Endothelial cell of umbilical vein (primary cell): ENCODE measurements around the gene ISLR. TPM values are rescaled to one million over a fixed set of nuclear protein-coding genes. Genes with fewer than 3 reads are reported as not detected.

Experiments used
- BruUV-seq: library from RNA; stranded (reverse); fragments of 400-500 nt; replicated peaks from 2 replicates; lab custom pipeline; 2021; lab: Mats Ljungman, UMichigan
- CTCF ChIA-PET: fragments of 300-600, 350-600 bp; sonication (Branson Sonifier 250); formaldehyde crosslinking; loops from one replicate; lab custom pipeline; 2021; ENCODE audit warnings: antibody characterized with exemption, inconsistent platforms; lab: Charles Lee
- POLR2A ChIA-PET: fragments of 300-600, 350-600 bp; sonication (Branson Sonifier 250); formaldehyde crosslinking; loops from one replicate; lab custom pipeline; 2021; ENCODE audit warnings: antibody characterized with exemption, inconsistent platforms; lab: Charles Lee
- DNase-seq: peaks from one replicate; pipeline ENCODE4 v3.0.0-alpha.2; 2011; ENCODE audit warnings: low read depth, low spot score
- FAIRE-seq: peaks from 2 replicates; lab custom pipeline; 2011; peaks lifted over from hg19 to GRCh38; lab: Jason Lieb, UNC
- H2AFZ ChIP-seq: 2 replicates; pipeline ENCODE4 v1.6.0; 2012; ENCODE audit warnings: low read depth, low read length, control low read depth, inconsistent platforms
- H3K27ac ChIP-seq: 2 replicates; pipeline ENCODE4 v1.5.1; 2011; ENCODE audit warnings: low read depth, mild to moderate bottlenecking, control low read depth, low read length, moderate library complexity; ENCODE audit not compliant: insufficient read depth
- H3K27me3 ChIP-seq, 2 experiments: 2 replicates each; pipeline versions ENCODE4 v1.6.0 to v1.6.1; 2011; ENCODE audit warnings: low read length in 2 of 2, mixed read lengths in 1 of 2; ENCODE audit not compliant: control insufficient read depth in 2 of 2, insufficient read depth in 2 of 2
- H3K36me3 ChIP-seq, 2 experiments: 2 replicates in 1 of 2; 3 replicates in 1 of 2; pipeline ENCODE4 v1.5.1; 2011; ENCODE audit warnings: low read length in 2 of 2, mild to moderate bottlenecking in 1 of 2, moderate library complexity in 1 of 2; ENCODE audit not compliant: control insufficient read depth in 2 of 2, insufficient read depth in 2 of 2; ENCODE audit errors: extremely low read depth in 1 of 2
- H3K4me1 ChIP-seq: 3 replicates; pipeline ENCODE4 v1.5.1; 2011; ENCODE audit warnings: mild to moderate bottlenecking, low read length; ENCODE audit not compliant: control insufficient read depth, insufficient read depth; ENCODE audit errors: extremely low read depth
- H3K4me2 ChIP-seq: 2 replicates; pipeline ENCODE4 v1.6.1; 2011; ENCODE audit warnings: low read length, control low read depth, mixed read lengths; ENCODE audit not compliant: insufficient read depth
- H3K4me3 ChIP-seq, 3 experiments: fragments of 200-600 bp in 1 of 3; sonication (generic), shearing (Covaris generic) in 1 of 3; replicated peaks in 1 of 3; 2 replicates each; pipeline ENCODE4 v1.5.1; 2011 to 2016; ENCODE audit warnings: control low read depth in 3 of 3, low read length in 3 of 3, mild to moderate bottlenecking in 2 of 3, inconsistent platforms in 1 of 3, low read depth in 1 of 3, moderate library complexity in 1 of 3; ENCODE audit not compliant: insufficient read depth in 1 of 3
- H3K79me2 ChIP-seq: 2 replicates; pipeline ENCODE4 v1.6.0; 2012; ENCODE audit warnings: low read length, inconsistent platforms; ENCODE audit not compliant: control insufficient read depth, insufficient read depth
- H3K9ac ChIP-seq: replicated peaks from 2 replicates; pipeline ENCODE3; 2011; ENCODE audit warnings: low read length, control low read depth; ENCODE audit not compliant: insufficient read depth; ENCODE audit errors: extremely low read depth
- H3K9me1 ChIP-seq: replicated peaks from 3 replicates; pipeline ENCODE4 v1.6.0; 2011; ENCODE audit warnings: mild to moderate bottlenecking, low read length; ENCODE audit not compliant: control insufficient read depth, insufficient read depth; ENCODE audit errors: extremely low read depth
- H3K9me3 ChIP-seq: replicated peaks from 2 replicates; pipeline ENCODE4 v1.5.1; 2012; ENCODE audit warnings: low read length, inconsistent platforms; ENCODE audit not compliant: control insufficient read depth, insufficient read depth
- H4K20me1 ChIP-seq: replicated peaks from 2 replicates; pipeline ENCODE3; 2011; ENCODE audit warnings: mild to moderate bottlenecking, low read length; ENCODE audit not compliant: control insufficient read depth, insufficient read depth; ENCODE audit errors: extremely low read depth
- CTCF ChIP-seq, 2 donors: IDR thresholded peaks; 1 replicate in 1 of 2; 2 replicates in 1 of 2; pipeline ENCODE4 v1.5.1; 2011; ENCODE audit warnings: low read length in 2 of 2, mild to moderate bottlenecking in 2 of 2, moderate library complexity in 2 of 2, control low read depth in 1 of 2, inconsistent platforms in 1 of 2, low read depth in 1 of 2; ENCODE audit not compliant: insufficient read depth in 1 of 2; ENCODE audit errors: extremely low read depth in 1 of 2
- EZH2 ChIP-seq: IDR thresholded peaks from 2 replicates; pipeline ENCODE4 v1.6.1; 2012; ENCODE audit warnings: borderline replicate concordance, low read depth, mild to moderate bottlenecking, moderate library complexity, low read length, inconsistent platforms; ENCODE audit not compliant: severe bottlenecking
- FOS ChIP-seq: IDR thresholded peaks from 2 replicates; pipeline ENCODE4 v1.6.1; 2011; ENCODE audit warnings: mild to moderate bottlenecking, low read length, moderate library complexity, borderline replicate concordance; ENCODE audit not compliant: insufficient read depth
- GATA2 ChIP-seq: IDR thresholded peaks from 2 replicates; pipeline ENCODE4 v1.7.0; 2011; ENCODE audit warnings: low read depth, mild to moderate bottlenecking, moderate library complexity, mixed read lengths, low read length; ENCODE audit not compliant: insufficient read length, insufficient read depth
- JUN ChIP-seq: IDR thresholded peaks from 2 replicates; pipeline ENCODE4 v1.6.1; 2011; ENCODE audit warnings: borderline replicate concordance, low read depth; ENCODE audit not compliant: insufficient read length, insufficient read depth
- MYC ChIP-seq: IDR thresholded peaks from one replicate; pipeline ENCODE4 v1.6.1; 2011; ENCODE audit warnings: mild to moderate bottlenecking, low read depth, low read length
- POLR2A ChIP-seq: IDR thresholded peaks from 2 replicates; pipeline ENCODE4 v1.6.1; 2012; ENCODE audit warnings: low read depth, mild to moderate bottlenecking, control low read depth, low read length
- POLR2AphosphoS5 ChIP-seq: IDR thresholded peaks from 2 replicates; pipeline ENCODE4 v1.6.1; 2012; ENCODE audit warnings: low read depth, mild to moderate bottlenecking, control low read depth, low read length, moderate library complexity; ENCODE audit not compliant: insufficient read depth
- dilution Hi-C: fragments of 300-500 bp; cut with MboI; formaldehyde crosslinking; loops from one replicate; pipeline ENCODE4 v1.15.0; 2019; ENCODE audit warnings: low sequenced_read_pairs; ENCODE audit not compliant: extremely low pct_ligation_motif_present
- intact Hi-C: fragments of 100-400 bp; cut with micrococcal nuclease; formaldehyde crosslinking; loops from one replicate; pipeline ENCODE4 v1.10.0; 2022
- polyA plus RNA-seq, 4 experiments: library from polyadenylated mRNA; depleted of rRNA in 3 of 4; stranded (reverse) in 3 of 4; unstranded in 1 of 4; fragments of >200 nt; gene quantifications; 2 replicates each; pipeline versions ENCODE4 v1.2.1 to v1.2.3, GENCODE V29; 2011 to 2012; ENCODE audit warnings: missing spikeins in 1 of 4
- total RNA-seq: library from RNA; stranded (reverse); gene quantifications from 2 replicates; pipeline ENCODE4 v1.2.3, GENCODE V29; 2021
- TF ChIP-seq, protein P1 (sequence below): IDR thresholded peaks from 2 replicates; pipeline ENCODE4 v1.6.1; 2011; ENCODE audit not compliant: insufficient read depth, insufficient read length

ISLR gene
- total and polyA plus RNA-seq, 2 donors (not counting 3 experiments of a cell fraction or from before 2014, with no cell fraction given): not detected

- no TSS peak for BruUV-seq
- Histone ChIP-seq H3K4me3 (no peak overlapping the region), H4K20me1 (no peaks in the 10 kb centered on the region), H3K4me1 (no peaks in the 10 kb centered on the region), H3K9me1 (no peaks in the 10 kb centered on the region), H2AFZ (no peak overlapping the region), H3K9me3 (no peaks in the 10 kb centered on the region), H3K79me2 (no peaks in the 10 kb centered on the region), H3K27me3 (peaks cover 4% of the 10 kb centered on the region in 2 experiments), H3K9ac (no peak overlapping the region), H3K36me3 (no peaks in the 10 kb centered on the region), H3K27ac (no peak overlapping the region), H3K4me2 (no peak overlapping the region)
- TF ChIP-seq, protein P1, sequence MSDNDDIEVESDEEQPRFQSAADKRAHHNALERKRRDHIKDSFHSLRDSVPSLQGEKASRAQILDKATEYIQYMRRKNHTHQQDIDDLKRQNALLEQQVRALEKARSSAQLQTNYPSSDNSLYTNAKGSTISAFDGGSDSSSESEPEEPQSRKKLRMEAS: no peak
- no peak for TF ChIP-seq POLR2A
- no peak for TF ChIP-seq EZH2
- no peak for TF ChIP-seq MYC
- no peak for TF ChIP-seq CTCF (IDR thresholded peaks at IDR 0.05; ENCODE audit: extremely low read depth in 1 of 2, insufficient read depth in 1 of 2, low read depth in 1 of 2, low read length in 2 of 2)
- no peak for TF ChIP-seq FOS
- no peak for TF ChIP-seq POLR2AphosphoS5
- no peak for TF ChIP-seq JUN
- TF ChIP-seq GATA2: no peak
- intact Hi-C loops: no loop called here
- ChIA-PET POLR2A (no interaction called here), CTCF (no interaction called here)
- FAIRE-seq: no peak
- no peak for DNase-seq
- dilution Hi-C loops: no loop called here
These were observed 42.4 kb downstream of the ISLR start for GRCh38 chr15:74215958-74216357.
